Testis (tissue), 3 donors: Measurements from ENCODE around the gene CYP26A1. TPM values are rescaled to one million over a fixed set of nuclear protein-coding genes. Genes with fewer than 3 reads are reported as not detected.

Experiments used
- DNase-seq: peaks from one replicate; pipeline ENCODE4 v3.0.0-alpha.2; 2019
- H3K27ac ChIP-seq, 2 donors: fragments of 200-600 bp; sonication (generic); one replicate each; pipeline ENCODE4 v1.5.1; 2019
- H3K27me3 ChIP-seq: fragments of 200-600 bp; sonication (generic); one replicate; pipeline ENCODE4 v1.5.1; 2019
- H3K36me3 ChIP-seq: fragments of 200-600 bp; sonication (generic); one replicate; pipeline ENCODE4 v1.5.1; 2017; ENCODE audit warnings: low read depth; ENCODE audit errors: missing control alignments
- H3K4me1 ChIP-seq: fragments of 200-600 bp; sonication (generic); one replicate; pipeline ENCODE4 v1.5.1; 2019
- H3K4me3 ChIP-seq, 2 donors: fragments of 200-600 bp; sonication (generic); one replicate each; pipeline ENCODE4 v1.5.1; 2017 to 2019
- H3K9me3 ChIP-seq: fragments of 200-600 bp; sonication (generic); one replicate; pipeline ENCODE4 v1.5.1; 2017
- CTCF ChIP-seq, 3 experiments: fragments of 450-650 bp in 2 of 3; fragments of 200-600 bp in 1 of 3; sonication (generic) in 1 of 3; IDR thresholded peaks; one replicate each; pipeline ENCODE4 v1.5.1; 2016 to 2019; ENCODE audit warnings: antibody characterized with exemption in 3 of 3, mild to moderate bottlenecking in 2 of 3, moderate library complexity in 1 of 3
- POLR2A ChIP-seq: fragments of 450-650 bp; IDR thresholded peaks from one replicate; pipeline ENCODE4 v1.6.1; 2017; ENCODE audit warnings: antibody characterized with exemption, mild to moderate bottlenecking, moderate library complexity
- WGBS, 2 donors: methylation state at CpG; one replicate each; pipeline ENCODE4 v1.1.5; 2018; 5-methylcytosine and 5-hydroxymethylcytosine counted together
- intact Hi-C: fragments of 100-400 bp; cut with DNase I; formaldehyde crosslinking; loops from one replicate; pipeline ENCODE4 v1.15.1; 2023; ENCODE audit warnings: low total_unique reads
- polyA plus RNA-seq: library from polyadenylated mRNA; stranded (reverse); fragments of 350-450 nt; fragmentation: Illumina TruSeq; extraction: RNeasy Lipid Tissue Mini Kit (QIAGEN cat#74804); gene quantifications from one replicate; pipeline ENCODE4 v1.2.3, GENCODE V29; 2014; ENCODE audit warnings: low read depth, low replicate concordance; ENCODE audit not compliant: insufficient read depth
- total RNA-seq, 2 donors: library from RNA; depleted of rRNA; stranded (reverse); fragments of >200 nt; gene quantifications; one replicate each; pipeline ENCODE4 v1.2.3, GENCODE V29; 2016

Gene CYP26A1
- total and polyA plus RNA-seq, 3 donors from 2014 or later = 0.57 TPM; not detected in 2

GRCh38 chr10:93083743-93084539 is 10.2 kb downstream of the CYP26A1 start:
- intact Hi-C loops = loop anchor here (10.0 kb wide), 1 partner anchor 261 kb away; no protein-coding TSS in a partner anchor

DNA sequence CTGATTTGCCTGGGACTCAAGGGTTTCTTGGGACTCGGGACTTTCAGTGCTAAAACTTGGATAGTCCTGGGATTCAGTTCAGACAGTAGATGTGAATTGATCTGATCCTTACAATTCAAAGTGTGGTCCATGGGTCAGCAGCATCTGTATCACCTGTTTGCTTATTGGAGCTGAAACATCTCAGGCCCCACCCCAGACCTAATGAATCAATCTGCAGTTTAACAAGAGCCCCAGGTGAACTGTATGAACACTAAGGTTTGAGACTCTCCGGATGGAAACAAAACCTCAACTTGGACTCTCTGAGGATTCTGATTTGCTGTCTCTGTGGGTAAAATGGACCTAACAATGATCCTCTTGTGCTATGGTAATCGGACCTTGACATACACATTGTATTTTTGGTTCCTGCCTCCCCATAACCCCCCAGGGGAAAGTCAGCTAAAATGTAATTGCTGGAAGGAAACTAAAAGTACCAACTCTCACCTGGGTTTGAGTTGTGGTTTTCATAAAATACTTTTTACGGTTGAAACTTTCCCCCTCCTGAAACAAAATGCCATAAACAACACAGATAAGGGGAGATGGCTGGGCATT is 11.7 kb downstream of the CYP26A1 start:
- 69 to 70% methylated on average over 4 of the region's 4 CpGs for WGBS, 2 donors
- intact Hi-C loops = loop anchor here (10.0 kb wide), 1 partner anchor 259 kb away; no protein-coding TSS in a partner anchor
- no peak overlapping the region for H3K27ac ChIP-seq
- no peaks in the 10 kb centered on the region for H3K27me3 ChIP-seq
- no peak for TF ChIP-seq POLR2A
- TF ChIP-seq CTCF (IDR thresholded peaks at IDR 0.05) = no peak
- H3K9me3 ChIP-seq = no peaks in the 10 kb centered on the region
- no peaks in the 10 kb centered on the region for H3K4me1 ChIP-seq
- no peak for DNase-seq
- H3K4me3 ChIP-seq = no peak overlapping the region
- no peaks in the 10 kb centered on the region for H3K36me3 ChIP-seq

More at GRCh38 chr10:93083743-93084539, 10.2 kb downstream of the CYP26A1 start:
- H3K4me3 ChIP-seq = no peak overlapping the region
- DNase-seq = no peak
- 83 to 86% methylated on average over 7 of the region's 7 CpGs for WGBS, 2 donors
- TF ChIP-seq POLR2A (no peak), CTCF (IDR thresholded peaks at IDR 0.05) (no peak)
- no peaks in the 10 kb centered on the region for H3K4me1 ChIP-seq
- H3K27me3 ChIP-seq = no peaks in the 10 kb centered on the region
- no peaks in the 10 kb centered on the region for H3K36me3 ChIP-seq
- no peak overlapping the region for H3K27ac ChIP-seq
- H3K9me3 ChIP-seq = no peaks in the 10 kb centered on the region

- H3K27ac ChIP-seq = no peak overlapping the region
- intact Hi-C loops = loop anchor here (10.0 kb wide), 1 partner anchor 259 kb away; no protein-coding TSS in a partner anchor
- H3K9me3 ChIP-seq = no peaks in the 10 kb centered on the region
- no peak for TF ChIP-seq POLR2A
- TF ChIP-seq CTCF (IDR thresholded peaks at IDR 0.05) = no peak
- no peaks in the 10 kb centered on the region for H3K4me1 ChIP-seq
- no peak for DNase-seq
- 88 to 91% methylated on average over 6 of the region's 6 CpGs for WGBS, 2 donors
- no peaks in the 10 kb centered on the region for H3K36me3 ChIP-seq
- no peak overlapping the region for H3K4me3 ChIP-seq
- no peaks in the 10 kb centered on the region for H3K27me3 ChIP-seq
These were observed 12.6 kb downstream of the CYP26A1 start for GRCh38 chr10:93086289-93086688.

- no peak for DNase-seq
- 69 to 77% methylated on average over 3 of the region's 3 CpGs for WGBS, 2 donors
- TF ChIP-seq POLR2A (no peak), CTCF (IDR thresholded peaks at IDR 0.05) (no peak)
- no peak overlapping the region for H3K27ac ChIP-seq
- no peak overlapping the region for H3K4me3 ChIP-seq
- no peaks in the 10 kb centered on the region for H3K27me3 ChIP-seq
- H3K36me3 ChIP-seq = no peaks in the 10 kb centered on the region
- H3K4me1 ChIP-seq = no peaks in the 10 kb centered on the region
- intact Hi-C loops = loop anchor here (10.0 kb wide), 1 partner anchor 257 kb away; no protein-coding TSS in a partner anchor
- H3K9me3 ChIP-seq = no peaks in the 10 kb centered on the region
These were observed 14.2 kb downstream of the CYP26A1 start for GRCh38 chr10:93087846-93088245.
